A549 (cell line): Measurements from ENCODE around the gene BCR. TPM values are rescaled to one million over a fixed set of nuclear protein-coding genes. Genes with fewer than 3 reads are reported as not detected.
"Not testable (repeated sequence)": the region's sequence is repeated elsewhere in the genome, so short reads cannot be mapped to it uniquely, and the experiment has no call there.

Experiments
- ATAC-seq, 2 experiments: fragments of 200-7000 bp in 1 of 2; fragments of >200 bp in 1 of 2; cut with Nextera tagmentation in 1 of 2; cut with Tn5 transposase in 1 of 2; 3 replicates each; pipeline versions ENCODE4 v1.8.0 to v1.9.1; 2018 to 2020; ENCODE audit warnings: mild to moderate bottlenecking in 1 of 2, moderate library complexity in 1 of 2
- CTCF ChIA-PET: fragments of 300-600 bp; sonication (Branson Sonifier 250); formaldehyde crosslinking; extraction: SDS; loops from one replicate; lab custom pipeline; 2021; ENCODE audit warnings: antibody characterized with exemption, inconsistent platforms; lab: Yijun Ruan, JAX
- POLR2A ChIA-PET: fragments of 350-600 bp; formaldehyde crosslinking; extraction: SDS; loops from one replicate; lab custom pipeline; 2021; ENCODE audit warnings: antibody characterized with exemption, inconsistent platforms; lab: Yijun Ruan, JAX
- DNase-seq, 2 experiments: peaks; one replicate each; pipeline versions ENCODE4 v3.0.0 to v3.0.0-alpha.2; 2011 to 2016; ENCODE audit warnings: low read depth in 1 of 2, low spot score in 1 of 2
- FAIRE-seq: peaks from 2 replicates; lab custom pipeline; 2011; peaks lifted over from hg19 to GRCh38; lab: Jason Lieb, UNC
- H3K27ac ChIP-seq, 2 experiments: fragments of >200 bp; sonication (Bioruptor Twin); formaldehyde crosslinking; 3 replicates each; pipeline ENCODE4 v1.5.1; 2016 to 2017
- H3K4me1 ChIP-seq: fragments of >200 bp; sonication (Bioruptor Twin); formaldehyde crosslinking; 3 replicates; pipeline ENCODE4 v1.6.1; 2016
- H3K4me2 ChIP-seq: fragments of >200 bp; sonication (Bioruptor Twin); formaldehyde crosslinking; 3 replicates; pipeline ENCODE4 v1.6.1; 2016
- H3K4me3 ChIP-seq: fragments of >200 bp; sonication (Bioruptor Twin); formaldehyde crosslinking; 3 replicates; pipeline ENCODE4 v1.5.1; 2016
- H3K9me3 ChIP-seq: fragments of >200 bp; sonication (Bioruptor Twin); formaldehyde crosslinking; 3 replicates; pipeline ENCODE4 v1.6.1; 2016
- ESRRA ChIP-seq: fragments of 150-350 bp; IDR thresholded peaks from 2 replicates; pipeline ENCODE4 v1.6.1; 2014; ENCODE audit warnings: mild to moderate bottlenecking, low read length, borderline replicate concordance
- JUN ChIP-seq, 2 experiments: fragments of >200 bp; sonication (Bioruptor Twin); formaldehyde crosslinking; IDR thresholded peaks; 2 replicates in 1 of 2; 3 replicates in 1 of 2; pipeline ENCODE4 v1.6.1; 2016 to 2017
- MAZ ChIP-seq: fragments of 150-350 bp; IDR thresholded peaks from 2 replicates; pipeline ENCODE4 v1.6.1; 2014; ENCODE audit warnings: antibody characterized with exemption, low read depth, low read length, borderline replicate concordance
- RARB ChIP-seq: fragments of 250-450 bp; sonication (Bioruptor Pico); IDR thresholded peaks from 2 replicates; pipeline ENCODE4 v1.8.0; 2021; ENCODE audit warnings: mild to moderate bottlenecking, moderate library complexity
- SREBF2 ChIP-seq: fragments of 450-650 bp; IDR thresholded peaks from 2 replicates; pipeline ENCODE4 v1.6.1; 2014; ENCODE audit warnings: mild to moderate bottlenecking, moderate library complexity
- ZNF302 ChIP-seq: fragments of 250-450 bp; sonication (Bioruptor Pico); IDR thresholded peaks from 2 replicates; pipeline ENCODE4 v1.9.0; 2021; ENCODE audit warnings: inconsistent platforms, mild to moderate bottlenecking, moderate library complexity
- WGBS: methylation state at CpG from one replicate; pipeline ENCODE4 v1.1.6; 2017; ENCODE audit errors: missing lambda C conversion rate; 5-methylcytosine and 5-hydroxymethylcytosine counted together
- polyA plus RNA-seq, 4 experiments: library from polyadenylated mRNA; depleted of rRNA in 3 of 4; stranded (reverse); fragments of >200 nt; fragmentation: RNase III in 1 of 4; extraction: RNeasy Plus Mini Kit Qiagen cat#74134 plus additional on column Dnase treatment in 1 of 4; gene quantifications; 2 replicates in 3 of 4; 3 replicates in 1 of 4; pipeline ENCODE4 v1.2.3, GENCODE V29; 2011 to 2017
- TF ChIP-seq, protein P1 (sequence below): fragments of 450-650 bp; IDR thresholded peaks from 2 replicates; pipeline ENCODE4 v1.6.1; 2014; ENCODE audit warnings: antibody characterized with exemption

BCR gene
- polyA plus RNA-seq, 2 of the 4 experiments (the other 2 are of a cell fraction) = 14.7 to 16.4 TPM

DNA sequence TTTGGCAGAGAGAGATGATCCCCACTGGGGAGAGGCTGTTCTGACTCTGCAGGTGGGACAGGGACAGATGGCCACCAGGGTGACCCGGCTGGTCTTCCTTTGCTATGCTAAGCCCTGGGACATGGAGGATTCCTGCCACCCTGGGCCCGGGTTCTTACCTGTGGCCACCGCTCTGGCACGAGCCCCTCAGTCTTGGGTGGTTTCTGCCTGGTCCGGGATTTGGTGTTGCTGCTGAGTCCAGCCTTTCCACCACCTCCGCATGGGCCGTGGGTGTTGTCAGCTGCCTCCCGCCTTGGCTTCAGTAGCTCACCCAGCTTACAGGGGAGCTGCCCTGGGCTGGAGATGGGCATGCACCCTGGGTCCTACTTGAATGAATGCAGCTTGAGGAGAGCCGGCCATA, 138.0 kb downstream of the BCR start:
- POLR2A ChIA-PET, CTCF ChIA-PET, DNase-seq, H3K9me3 ChIP-seq, H3K4me1 ChIP-seq, H3K27ac ChIP-seq, H3K4me2 ChIP-seq, FAIRE-seq, H3K4me3 ChIP-seq, ATAC-seq: not testable (repeated sequence)
- WGBS = no CpG with 5 or more reads among the region's 9 CpGs

DNA sequence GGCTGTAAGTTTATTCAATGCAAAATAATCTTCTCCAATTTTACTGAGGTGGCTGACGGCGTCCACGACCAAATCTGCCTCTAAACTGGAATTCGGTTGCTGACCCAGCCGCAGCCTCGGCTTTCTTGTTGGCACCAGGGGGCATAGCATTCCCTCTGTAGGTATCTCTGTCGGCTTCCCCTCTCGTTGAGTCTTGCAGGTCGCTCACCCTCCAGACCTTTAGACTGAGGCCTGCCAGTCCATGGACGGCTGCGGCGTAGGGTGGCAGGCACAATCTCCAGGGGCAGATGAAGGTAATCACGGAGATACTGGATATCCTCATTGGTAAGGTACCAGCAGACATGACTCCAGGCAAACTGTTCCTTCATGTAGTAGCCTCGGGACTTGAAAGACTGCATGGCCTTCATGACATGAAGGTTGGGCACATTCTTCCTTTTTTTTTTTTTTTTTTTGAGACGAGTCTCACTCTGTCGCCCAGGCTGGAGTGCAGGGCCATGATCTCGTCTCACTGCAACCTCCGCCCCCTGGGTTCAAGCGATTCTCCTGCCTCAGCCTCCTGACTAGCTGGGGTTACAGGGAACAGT, 142.3 kb downstream of the BCR start:
- FAIRE-seq, H3K4me1 ChIP-seq, POLR2A ChIA-PET, DNase-seq, H3K27ac ChIP-seq, H3K4me3 ChIP-seq, H3K4me2 ChIP-seq, H3K9me3 ChIP-seq, ATAC-seq: not testable (repeated sequence)
- WGBS = 89% methylated on average over 13 of the region's 19 CpGs
- CTCF ChIA-PET = interaction anchor here (2.0 kb wide), 1 partner anchor 63 kb away, joined by 9 read pairs; no protein-coding TSS in a partner anchor

DNA sequence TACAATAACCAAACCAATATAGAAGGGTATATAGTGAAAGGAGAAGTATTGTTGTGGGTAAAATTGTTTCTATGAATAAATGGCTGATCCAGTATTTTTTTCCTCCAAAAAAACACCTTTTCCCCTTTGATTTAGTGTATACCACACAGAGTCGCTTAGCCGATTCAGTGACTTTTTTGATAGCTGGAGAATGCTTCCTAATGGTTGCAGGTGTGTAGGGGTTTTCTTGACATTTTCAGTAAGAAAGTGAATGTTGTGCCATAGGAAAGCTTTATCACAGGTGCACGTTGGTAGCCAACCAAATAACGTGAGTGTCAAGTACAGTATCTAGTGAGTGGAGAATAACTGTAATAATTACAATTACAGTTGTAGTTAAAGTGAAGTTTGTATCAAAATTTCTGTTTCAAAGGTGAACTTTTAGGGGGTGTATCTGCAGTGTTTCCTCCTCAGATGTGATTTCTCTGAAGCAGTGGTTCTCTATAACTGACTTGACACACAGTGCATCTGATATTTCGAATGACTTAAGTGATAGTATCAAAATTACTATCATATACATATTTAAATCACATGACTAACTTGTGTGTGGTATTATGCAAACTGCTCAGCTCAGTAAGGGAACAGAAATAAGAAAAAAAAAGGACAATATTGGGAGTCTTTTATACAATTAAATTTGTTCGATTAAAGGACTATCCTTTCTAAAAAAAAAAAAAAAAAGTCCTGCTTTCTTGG, 143.8 kb downstream of the BCR start:
- H3K27ac ChIP-seq, ATAC-seq, FAIRE-seq, H3K4me2 ChIP-seq, POLR2A ChIA-PET, DNase-seq, H3K4me1 ChIP-seq, H3K4me3 ChIP-seq, H3K9me3 ChIP-seq: not testable (repeated sequence)
- WGBS = 69% methylated on average over 6 of the region's 6 CpGs
- CTCF ChIA-PET = interaction anchor here (1.2 to 1.9 kb wide), 2 partner anchors 8 to 62 kb away, joined by 3 to 5 read pairs; no protein-coding TSS in a partner anchor

DNA sequence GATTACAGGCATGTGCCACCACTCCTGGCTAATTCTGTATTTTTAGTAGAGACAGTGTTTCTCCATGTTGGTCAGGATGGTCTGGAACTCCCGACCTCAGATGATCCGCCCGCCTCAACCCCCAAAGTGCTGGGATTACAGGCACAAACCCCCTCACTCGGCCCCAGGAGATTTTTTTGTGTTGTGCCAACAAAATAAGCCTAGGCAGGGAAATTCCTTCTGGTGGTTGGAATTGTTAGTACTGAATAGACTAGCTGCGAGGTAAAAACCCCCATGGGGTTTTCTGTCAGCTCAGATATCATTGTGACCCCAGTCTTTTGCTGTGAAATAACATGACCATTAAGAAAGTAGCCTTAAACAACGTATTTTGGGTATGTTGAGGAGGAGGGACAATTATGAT, 144.9 kb downstream of the BCR start:
- DNase-seq = no peak
- no peak for ATAC-seq
- TF ChIP-seq SREBF2 = no peak
- no peak for TF ChIP-seq ZNF302 (CRISPR knock-in tag)
- TF ChIP-seq, protein P1, sequence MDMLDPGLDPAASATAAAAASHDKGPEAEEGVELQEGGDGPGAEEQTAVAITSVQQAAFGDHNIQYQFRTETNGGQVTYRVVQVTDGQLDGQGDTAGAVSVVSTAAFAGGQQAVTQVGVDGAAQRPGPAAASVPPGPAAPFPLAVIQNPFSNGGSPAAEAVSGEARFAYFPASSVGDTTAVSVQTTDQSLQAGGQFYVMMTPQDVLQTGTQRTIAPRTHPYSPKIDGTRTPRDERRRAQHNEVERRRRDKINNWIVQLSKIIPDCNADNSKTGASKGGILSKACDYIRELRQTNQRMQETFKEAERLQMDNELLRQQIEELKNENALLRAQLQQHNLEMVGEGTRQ = no peak
- no peak for TF ChIP-seq RARB (CRISPR knock-in tag)
- TF ChIP-seq ESRRA = no peak
- TF ChIP-seq JUN (IDR thresholded peaks at IDR 0.05) = no peak
- TF ChIP-seq MAZ = no peak
- H3K9me3 ChIP-seq = no peaks in the 10 kb centered on the region
- no peaks in the 10 kb centered on the region for H3K4me1 ChIP-seq
- no peak overlapping the region for H3K4me2 ChIP-seq
- POLR2A ChIA-PET = no interaction called here
- no peak overlapping the region for H3K27ac ChIP-seq
- CTCF ChIA-PET = interaction anchor here (1.2 to 1.9 kb wide), 2 partner anchors 9 to 61 kb away, joined by 3 to 5 read pairs; no protein-coding TSS in a partner anchor
- 60% methylated on average over 6 of the region's 6 CpGs for WGBS
- no peak overlapping the region for H3K4me3 ChIP-seq
- FAIRE-seq = no peak

DNA sequence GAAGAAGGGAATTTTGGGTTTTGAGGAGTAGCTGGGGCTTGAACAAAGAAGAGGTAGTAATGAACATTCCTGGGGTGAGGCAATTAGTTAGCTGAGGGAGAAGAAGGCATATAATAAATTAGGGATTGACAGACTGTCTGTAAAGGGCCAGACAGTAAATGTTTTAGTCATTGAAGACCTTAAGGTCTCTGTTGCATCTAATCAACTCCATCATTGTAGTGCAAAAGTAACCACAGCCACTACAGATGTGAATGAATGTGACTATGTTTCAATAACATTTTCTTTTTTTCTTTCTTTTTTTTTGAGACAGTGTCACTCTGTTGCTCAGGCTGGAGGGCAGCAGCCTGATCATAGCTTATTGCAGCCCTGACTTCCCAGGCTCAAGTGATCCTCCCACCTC, 153.5 kb downstream of the BCR start:
- H3K4me2 ChIP-seq, CTCF ChIA-PET, H3K9me3 ChIP-seq, POLR2A ChIA-PET, H3K27ac ChIP-seq, H3K4me1 ChIP-seq, FAIRE-seq, DNase-seq, H3K4me3 ChIP-seq, ATAC-seq: not testable (repeated sequence)

DNA sequence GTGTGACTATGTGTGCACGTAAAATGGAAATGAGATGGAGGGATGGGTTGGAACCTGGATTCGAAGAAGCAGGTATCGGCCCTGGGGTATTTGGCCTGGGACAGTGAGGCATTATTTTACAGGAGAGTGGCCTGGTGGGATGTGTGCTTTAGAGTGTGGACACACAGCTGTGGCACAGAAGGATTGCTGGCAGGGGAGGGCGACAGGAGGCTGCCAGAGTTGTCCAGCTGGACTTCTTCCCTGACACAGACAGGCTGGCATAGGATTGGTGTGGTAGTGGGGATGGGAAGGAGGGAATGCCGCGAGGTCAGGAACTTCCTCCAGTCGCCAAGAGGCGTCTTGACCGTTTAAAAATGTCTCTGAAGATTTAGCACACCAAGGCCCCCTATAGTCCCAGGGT, 157.4 kb downstream of the BCR start:
- DNase-seq, H3K4me3 ChIP-seq, H3K27ac ChIP-seq, H3K4me1 ChIP-seq, CTCF ChIA-PET, ATAC-seq, POLR2A ChIA-PET, FAIRE-seq, H3K4me2 ChIP-seq, H3K9me3 ChIP-seq: not testable (repeated sequence)
- 84% methylated on average over 3 of the region's 9 CpGs for WGBS

DNA sequence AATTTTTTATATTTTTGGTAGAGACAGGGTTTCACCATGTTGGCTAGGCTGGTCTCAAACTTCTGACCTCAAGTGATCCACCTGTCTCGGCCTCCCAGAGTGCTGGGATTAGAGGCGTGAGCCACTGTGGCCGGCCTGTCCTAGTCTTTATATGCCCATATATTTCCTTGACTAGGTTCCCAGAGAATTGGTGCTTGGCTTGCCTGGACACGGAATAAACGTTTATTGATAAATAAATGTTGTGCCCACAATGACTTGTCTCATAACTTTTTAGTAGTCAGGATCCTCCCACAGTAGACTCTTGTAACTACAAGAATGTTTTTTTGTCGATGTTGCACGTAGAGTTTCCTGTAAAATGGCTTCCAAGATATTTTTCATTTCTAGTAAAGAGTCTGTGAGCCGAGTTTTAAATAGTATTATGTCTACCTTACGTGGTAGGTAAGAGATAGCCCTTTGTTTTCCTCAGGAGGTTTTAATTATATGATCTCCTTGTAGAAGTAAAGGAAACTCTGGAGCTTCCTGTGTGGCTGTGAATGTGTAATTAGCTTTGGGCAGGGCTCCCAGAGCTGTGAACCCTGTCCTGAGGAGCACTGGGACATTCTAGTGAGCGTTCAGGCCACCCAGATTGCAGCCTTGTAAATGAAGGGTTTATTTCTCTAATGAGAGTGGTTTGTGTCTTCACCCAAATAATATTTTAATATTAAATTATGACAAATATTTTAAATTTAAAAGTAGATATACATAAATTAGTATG, 161.8 kb downstream of the BCR start:
- H3K4me3 ChIP-seq, H3K4me2 ChIP-seq, POLR2A ChIA-PET, H3K4me1 ChIP-seq, DNase-seq, ATAC-seq, H3K27ac ChIP-seq, CTCF ChIA-PET, H3K9me3 ChIP-seq, FAIRE-seq: not testable (repeated sequence)
- WGBS = 72% methylated on average over 10 of the region's 10 CpGs
